ENCODE results near the gene RETREG2.

- TF ChIP-seq EZH2 (IDR thresholded peaks at IDR 0.05): no peak
- TF ChIP-seq CTCF (IDR thresholded peaks at IDR 0.05): no peak
Observed at GRCh38 chr2:219210886-219211362, 32.8 kb downstream of the RETREG2 start.

Data from neural progenitor cell (in vitro differentiated cells).